C4-2B (cell line): ENCODE results near the gene PPP3R2.

Experiments used
- CTCF ChIP-seq: fragments of 450-650 bp; conservative IDR thresholded peaks from 2 replicates; pipeline ENCODE4 v1.5.1; 2017; ENCODE audit warnings: mild to moderate bottlenecking
- ZFX ChIP-seq: fragments of 450-650 bp; IDR thresholded peaks from 2 replicates; pipeline ENCODE4 v1.6.1; 2017

DNA sequence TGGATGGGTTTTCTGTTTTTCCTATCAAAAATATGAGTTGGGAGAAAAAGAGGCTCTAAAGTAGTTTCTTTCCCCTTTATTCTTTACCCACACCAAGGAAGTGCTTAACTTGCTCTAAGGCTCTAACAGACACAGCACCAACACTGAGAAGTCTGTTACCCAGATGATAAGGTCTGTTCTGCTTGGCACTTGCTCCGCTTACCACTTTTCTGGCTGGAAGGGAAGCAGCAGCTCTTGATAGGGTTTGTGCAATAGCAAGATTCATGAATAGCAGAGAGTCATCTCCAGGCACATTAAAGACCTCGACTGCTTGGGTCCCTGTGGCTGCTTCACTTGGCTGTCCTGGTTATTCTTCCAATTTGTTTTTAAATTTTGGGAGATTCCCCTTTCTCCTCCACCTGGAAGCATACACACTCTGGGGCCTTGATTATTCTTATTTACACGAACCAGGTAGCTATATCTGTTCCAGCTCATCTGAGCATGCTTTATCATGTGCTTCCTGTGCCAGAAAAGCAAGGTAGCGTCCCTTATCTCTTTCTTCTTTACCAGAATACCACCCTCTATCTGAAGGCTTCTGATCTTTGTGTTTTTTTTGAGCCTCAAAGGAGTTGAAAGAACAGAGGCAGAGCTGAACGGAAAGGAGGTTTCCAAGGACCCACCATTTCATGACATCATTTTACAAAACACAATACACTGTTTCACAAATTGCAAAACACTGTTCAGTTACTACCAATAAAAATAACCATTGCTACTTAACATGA, 24.8 kb downstream of the PPP3R2 start:
- TF ChIP-seq CTCF (no peak), ZFX (no peak)
